IPS-11a (cell line): ENCODE results near the gene CEP104.
"Not testable (repeated sequence)": the region's sequence is repeated elsewhere in the genome, so short reads cannot be mapped to it uniquely, and the experiment has no call there.

Experiments
- H3K4me3 ChIP-seq: one replicate; pipeline ENCODE4 v1.5.1; 2013; ENCODE audit warnings: low read depth, low read length, control low read depth

Gene CEP104

DNA sequence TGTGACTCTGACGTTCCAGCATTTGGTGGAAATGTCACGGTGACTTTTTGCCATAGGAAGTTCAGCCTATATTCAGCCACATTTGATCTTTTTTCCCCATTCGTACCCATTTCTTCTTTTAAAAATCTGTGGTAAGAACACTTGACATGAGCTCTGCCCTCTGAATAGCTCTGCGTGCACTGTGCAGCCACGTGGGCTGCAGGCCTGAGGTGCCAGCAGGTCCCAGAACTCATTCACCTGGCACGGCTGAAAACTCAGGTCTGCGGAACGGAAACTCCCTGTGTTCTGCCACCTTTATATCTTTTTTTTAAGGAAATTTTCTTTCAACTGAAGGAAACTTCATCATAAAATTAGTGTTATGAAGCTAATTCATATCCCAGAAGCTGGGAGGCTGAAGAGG is 28.6 kb downstream of the CEP104 start:
- no peak overlapping the region for H3K4me3 ChIP-seq

DNA sequence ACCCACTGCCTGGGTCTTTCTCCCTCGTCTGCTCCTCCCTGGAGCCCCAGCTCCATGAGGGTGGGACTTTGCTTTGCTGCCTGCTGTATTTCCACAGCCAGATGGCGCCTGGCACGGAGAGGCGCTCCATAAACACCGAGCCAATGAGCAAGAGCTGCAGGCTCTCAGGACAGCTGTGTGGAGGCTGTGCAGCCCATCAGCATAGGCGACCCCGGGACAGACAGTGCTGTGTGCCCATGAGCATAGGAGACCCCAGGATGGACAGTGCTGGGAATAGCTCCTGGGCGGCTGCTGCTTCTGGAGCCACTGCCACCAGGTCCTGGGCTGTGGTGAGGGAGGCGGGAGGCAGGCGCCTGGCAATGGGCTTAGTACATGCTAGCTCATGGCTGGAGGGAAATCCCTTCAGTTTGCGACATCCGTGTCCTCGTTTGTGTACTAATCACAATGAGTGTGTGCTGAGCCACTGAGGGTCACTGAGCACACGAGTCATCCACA is 29.2 kb downstream of the CEP104 start:
- no peak overlapping the region for H3K4me3 ChIP-seq

DNA sequence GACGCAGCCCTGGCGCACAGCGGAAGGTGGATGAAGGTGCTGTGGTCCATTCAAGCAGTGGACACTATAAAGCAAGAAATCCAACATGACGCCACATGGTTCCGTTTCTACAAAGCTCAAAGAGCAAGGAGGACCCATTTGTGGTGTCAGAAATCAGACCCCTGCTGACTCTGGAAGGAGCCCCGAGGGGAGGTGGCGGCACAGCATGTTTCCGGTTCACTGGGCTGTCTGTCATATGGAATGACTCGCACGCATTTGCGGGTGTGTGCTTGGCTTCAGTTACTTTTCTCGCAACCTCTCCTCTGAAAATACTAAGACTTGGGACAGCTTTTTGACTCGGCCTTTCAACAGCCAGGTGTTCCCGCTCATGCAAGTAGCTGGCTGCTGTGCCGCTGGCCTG is 31.7 kb downstream of the CEP104 start:
- no peak overlapping the region for H3K4me3 ChIP-seq

DNA sequence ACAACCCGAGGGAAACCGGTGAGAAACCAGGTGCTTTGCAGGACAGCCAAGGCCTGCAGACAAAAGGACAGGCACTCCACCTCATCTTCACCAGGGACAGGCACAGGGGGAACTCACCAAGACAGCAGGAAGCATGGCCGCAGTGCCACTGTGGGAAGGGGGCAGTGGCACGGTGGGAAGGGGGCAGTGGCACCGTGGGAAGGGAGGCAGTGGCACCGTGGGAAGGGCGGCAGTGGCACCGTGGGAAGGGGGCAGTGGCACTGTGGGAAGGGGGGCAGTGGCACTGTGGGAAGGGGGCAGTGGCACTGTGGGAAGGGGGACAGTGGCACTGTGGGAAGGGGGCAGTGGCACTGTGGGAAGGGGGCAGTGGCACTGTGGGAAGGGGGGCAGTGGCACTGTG is 32.4 kb downstream of the CEP104 start:
- H3K4me3 ChIP-seq: no peak overlapping the region

DNA sequence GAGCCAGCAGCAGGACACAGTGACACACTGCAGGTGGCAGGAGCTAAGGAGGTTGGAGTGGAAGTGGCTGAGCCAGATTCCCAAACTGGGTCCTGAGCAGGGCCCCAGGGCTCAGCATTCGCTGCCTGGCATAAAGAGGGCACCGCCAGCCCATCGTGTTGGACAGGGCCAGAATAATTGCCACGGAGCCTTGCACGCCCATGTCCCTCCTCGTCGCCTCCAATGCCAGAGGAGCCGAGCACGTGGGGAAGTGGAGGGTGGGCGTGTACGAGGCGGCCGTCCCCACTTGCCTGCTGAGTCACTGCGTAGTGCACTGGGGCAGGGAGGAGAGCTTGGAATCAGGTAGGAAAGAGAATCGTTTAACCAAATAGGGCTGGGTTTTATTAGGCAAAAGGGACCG is 34.6 kb downstream of the CEP104 start:
- no peak overlapping the region for H3K4me3 ChIP-seq

DNA sequence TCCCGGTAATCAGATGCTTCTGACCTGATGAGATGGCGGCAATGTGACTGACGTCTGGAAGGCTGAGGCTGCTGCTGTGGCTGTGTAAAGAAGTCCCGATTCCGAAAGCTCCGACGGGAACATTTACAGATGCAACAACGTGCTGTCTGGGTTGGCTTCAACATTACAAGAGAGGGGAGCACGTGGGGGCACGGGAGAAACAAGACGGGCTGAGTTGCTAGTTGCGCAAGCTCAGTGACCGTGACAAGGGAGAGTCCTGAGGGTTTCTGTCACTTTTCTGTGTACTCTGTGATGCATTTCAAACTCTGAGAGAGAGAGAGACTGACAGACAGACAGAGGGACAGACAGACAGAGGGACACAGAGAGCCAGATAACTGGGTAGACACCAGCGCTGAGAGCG is 35.1 kb downstream of the CEP104 start:
- no peak overlapping the region for H3K4me3 ChIP-seq

DNA sequence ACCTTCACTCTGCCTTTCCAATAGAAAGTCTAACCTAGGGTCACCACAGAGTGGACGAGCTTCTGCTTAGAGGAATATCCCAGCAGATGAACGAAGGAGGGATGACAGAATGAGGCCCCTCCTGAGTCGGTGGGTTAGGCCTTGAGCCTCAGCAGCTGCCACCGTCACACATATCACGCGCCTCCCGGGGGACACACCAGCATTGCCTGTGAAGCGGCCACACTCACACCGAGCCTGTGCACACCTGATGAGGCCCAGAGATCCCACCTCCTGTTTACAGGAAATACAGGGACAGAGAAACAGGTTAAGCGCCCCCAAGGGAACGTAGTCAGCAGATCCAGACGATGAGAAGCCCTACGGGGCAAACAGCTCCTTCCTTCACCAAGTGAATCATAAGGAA is 35.6 kb downstream of the CEP104 start:
- no peak overlapping the region for H3K4me3 ChIP-seq

DNA sequence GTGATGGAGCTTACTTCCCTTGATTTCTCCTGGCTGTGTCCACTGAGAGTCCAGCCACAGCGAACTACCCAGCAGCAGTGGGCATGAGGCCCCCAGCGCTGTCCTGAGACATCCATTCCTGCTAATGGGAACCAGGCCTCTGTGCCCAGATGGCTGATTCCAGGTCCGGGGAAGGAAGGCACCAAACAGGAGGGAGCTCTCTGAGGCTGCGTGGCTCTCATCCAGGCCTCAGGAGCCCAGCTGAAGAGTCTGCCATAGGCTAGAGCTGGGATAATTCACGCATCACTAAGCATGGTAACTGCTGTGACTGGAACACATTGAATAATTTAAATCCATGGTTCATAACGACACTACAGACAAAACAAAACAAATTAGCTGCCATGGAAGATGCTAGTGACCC is 36.0 kb downstream of the CEP104 start:
- H3K4me3 ChIP-seq: no peak overlapping the region

DNA sequence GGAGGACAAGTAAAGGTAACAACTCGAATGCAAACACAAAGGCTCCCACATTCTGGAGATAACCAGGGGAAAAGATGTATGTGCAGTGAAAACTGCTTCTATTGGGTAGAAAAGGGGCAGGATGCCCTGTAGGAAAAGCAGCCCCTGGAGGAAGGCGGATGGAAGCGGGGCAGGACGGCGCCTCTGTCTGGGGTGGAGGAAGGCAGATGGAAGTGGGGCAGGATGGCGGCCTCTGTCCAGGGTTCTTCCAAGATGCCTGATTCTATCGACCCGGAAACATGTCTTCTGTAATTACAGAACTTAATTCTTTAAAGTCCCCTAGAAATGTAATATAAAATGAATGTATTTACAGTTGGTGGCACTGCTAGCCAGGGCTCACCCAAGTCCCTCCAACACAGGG is 36.7 kb downstream of the CEP104 start:
- H3K4me3 ChIP-seq: no peak overlapping the region

DNA sequence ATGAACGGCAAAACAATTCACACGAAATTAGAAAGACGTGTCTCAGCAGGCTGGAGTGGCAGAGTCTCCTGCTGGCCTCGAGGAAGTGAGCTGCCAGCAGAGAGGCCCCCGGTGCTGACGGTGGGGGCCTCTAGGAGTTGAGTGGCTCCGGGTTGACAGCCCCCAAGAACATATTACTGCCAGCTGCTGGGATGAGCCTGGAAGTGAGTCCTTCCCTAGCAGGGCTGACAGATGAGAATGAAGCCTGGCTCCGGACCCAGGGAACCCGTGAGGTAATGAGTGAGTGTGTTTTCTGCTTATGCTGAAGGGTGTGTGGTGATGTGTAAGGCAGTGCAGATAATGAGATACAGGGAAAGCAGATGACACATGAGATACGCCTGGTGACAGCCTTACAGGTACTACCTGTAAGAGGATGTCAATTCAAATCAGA is 37.2 kb downstream of the CEP104 start:
- H3K4me3 ChIP-seq: no peak overlapping the region

DNA sequence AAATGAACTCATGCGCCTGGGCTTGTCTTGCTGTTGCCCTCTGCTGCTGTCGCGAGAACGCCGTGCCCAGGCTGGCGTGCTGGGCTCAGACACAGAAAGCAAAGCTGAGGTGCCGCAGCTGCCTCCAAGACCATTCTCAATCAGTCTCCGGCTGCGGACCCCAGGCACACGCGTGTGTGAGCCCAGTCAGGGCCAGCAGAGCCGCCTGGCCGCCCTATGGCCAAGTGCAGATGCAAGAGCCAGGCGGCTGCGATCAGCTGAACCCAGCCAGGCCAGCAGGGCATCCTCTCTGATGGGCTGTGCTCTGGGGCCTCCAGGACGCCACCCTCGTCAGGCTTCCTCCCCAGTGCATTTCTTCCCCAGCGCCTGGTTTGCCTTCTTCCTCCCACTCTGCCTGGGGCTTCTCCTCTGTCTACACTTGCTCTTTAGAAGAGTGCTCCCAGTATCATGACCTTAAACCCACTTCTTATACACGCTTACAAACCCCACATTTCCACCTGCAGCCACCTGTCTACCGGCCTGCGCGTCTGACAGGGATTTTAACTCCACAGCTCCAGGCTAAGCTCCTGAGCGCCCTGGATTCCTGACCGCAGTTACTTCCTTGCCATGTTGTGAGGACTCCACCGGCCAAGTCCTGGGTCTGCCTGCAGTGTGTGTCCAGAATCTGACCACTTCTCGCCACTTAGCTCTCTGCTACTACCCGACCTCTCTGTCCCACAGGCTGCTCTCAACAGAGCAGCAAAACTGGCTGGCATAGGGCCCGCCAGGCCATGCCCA is 39.0 kb downstream of the CEP104 start:
- no peak overlapping the region for H3K4me3 ChIP-seq

DNA sequence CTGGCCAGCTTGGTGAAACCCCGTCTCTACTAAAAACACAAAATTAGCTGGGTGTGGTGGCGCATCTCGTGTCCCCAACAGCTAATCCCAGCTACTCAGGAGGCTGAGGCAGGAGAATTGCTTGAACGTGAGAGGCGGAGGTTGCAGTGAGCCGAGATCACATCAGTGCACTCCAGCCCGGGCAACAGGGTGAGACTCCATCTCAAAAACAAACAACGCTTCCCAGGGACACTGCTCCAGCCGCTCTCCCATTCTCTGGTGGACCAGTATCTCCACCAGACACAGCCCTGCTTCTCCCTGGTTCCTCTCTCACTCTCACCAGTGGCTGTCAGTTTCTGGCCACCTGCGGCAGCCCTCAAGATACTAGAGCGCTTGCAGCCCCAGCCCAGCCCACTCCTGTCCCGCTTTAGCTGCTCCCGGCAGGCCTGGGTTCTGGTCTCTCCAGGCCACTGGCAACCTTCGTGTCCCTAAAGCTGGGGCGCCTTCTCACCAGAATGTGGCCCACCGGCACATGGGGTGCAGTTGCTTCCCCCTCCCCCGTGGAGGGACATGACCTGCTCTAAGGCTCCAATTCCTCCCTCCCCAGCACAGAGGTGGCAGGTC is 39.8 kb downstream of the CEP104 start:
- no peak overlapping the region for H3K4me3 ChIP-seq

DNA sequence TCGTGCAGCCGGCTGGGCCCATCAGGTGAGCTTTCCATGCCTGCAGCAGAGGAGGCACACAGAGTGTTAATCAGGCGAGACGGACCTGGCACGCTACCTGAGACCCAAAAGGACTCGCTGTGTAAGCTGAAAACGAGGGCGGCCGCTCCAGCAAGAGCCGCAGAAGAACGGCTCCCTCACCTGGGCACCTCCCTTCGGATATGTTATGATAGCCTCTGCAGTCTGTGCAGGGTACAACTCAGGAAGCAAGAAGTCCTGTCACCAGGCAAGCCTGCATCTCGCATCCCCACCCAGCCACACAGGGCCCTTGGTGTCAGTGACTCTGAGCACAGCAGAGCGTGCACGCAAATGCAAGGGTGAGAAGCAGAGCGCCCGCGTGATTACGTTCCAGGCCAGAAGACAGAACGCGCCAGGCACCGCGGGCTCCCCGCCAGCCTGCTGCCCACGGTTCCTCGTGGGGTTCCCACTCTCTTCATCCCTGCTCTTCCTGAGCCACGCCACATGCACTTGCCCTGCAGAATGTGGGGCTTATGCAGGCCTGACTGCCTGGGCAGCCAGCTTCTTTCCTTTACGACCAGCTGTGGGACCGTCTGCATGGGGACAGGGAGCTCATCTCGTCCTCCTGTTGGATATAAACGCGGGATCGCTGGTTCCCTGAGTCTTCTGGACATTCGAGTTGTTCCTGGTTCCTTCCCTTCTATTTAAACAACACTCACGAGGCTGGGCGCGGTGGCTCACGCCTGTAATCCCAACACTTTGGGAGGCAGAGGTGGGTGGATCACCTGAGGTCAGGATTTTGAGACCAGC is 40.5 kb downstream of the CEP104 start:
- H3K4me3 ChIP-seq: no peak overlapping the region

DNA sequence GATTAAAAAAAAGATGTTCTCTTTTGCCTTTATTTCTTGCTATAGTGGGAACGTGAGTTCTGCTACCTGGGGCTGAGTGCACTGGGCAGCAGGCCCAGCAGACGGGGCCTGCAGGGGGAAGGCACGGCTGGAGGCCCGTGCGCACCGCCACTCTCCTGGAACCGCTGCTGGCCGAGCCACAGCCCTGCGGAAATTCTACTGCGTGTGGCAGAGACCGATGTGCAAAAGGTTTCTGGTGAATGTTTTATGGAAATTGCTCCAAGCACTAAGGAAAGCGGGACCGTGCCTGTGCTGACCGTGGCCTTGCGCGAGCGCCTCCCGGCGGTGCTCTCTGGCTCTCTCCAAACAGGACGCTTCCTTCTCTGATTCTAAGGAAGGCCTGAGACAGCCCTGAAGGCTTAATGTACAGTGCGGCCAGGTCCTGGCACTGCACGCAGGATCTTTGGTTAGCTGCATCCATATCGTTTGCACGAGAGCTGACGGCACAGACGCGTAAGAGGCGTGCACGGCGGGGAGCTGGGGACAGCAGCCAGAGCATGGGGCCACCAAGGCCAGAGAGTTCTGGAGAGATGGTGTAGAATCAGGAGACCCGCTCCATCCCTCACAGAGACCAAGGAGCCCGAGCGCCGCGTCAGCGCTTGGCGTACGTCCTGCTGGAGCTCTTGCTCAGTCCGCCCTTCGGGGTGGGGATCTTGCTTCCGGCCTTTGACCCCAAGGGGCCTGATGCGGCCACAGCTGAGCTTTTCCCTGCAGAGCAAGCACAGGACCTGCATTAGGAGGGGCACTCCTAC is 42.0 kb downstream of the CEP104 start:
- no peak overlapping the region for H3K4me3 ChIP-seq

DNA sequence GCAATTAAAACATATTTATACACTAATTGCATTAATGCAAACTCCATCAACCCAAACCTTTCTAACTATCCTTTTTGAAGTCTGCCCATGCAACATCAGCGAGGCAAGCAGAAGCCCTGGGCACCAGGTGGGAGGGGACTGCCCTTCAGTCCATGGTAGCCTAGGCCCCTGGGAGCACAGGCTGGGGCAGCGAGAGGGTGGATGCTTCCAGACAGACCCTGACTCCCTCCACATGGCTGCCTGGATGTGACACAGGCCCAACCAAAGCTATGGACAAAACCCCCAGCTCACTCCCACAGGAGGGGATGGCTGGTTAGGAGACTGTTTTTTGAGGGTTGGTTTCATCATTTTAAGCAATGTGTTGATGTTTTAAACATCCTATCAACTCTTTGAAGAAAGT is 42.9 kb downstream of the CEP104 start:
- no peak overlapping the region for H3K4me3 ChIP-seq

DNA sequence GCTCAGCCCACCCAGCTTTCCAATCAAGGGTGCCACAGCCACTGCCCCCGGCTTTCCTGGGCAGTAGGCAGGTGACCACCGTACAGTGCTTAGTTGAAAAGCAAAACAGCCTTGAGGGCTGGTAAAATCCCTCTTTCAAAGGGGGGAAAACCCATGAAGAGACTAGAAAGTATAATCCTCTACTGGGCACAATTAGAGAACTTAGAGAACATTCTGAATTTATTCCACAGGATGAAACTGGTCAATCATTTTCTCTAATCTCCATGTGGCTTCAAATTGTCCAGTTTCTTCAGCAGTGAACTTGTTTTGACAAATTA is 45.5 kb downstream of the CEP104 start:
- H3K4me3 ChIP-seq: no peak overlapping the region

DNA sequence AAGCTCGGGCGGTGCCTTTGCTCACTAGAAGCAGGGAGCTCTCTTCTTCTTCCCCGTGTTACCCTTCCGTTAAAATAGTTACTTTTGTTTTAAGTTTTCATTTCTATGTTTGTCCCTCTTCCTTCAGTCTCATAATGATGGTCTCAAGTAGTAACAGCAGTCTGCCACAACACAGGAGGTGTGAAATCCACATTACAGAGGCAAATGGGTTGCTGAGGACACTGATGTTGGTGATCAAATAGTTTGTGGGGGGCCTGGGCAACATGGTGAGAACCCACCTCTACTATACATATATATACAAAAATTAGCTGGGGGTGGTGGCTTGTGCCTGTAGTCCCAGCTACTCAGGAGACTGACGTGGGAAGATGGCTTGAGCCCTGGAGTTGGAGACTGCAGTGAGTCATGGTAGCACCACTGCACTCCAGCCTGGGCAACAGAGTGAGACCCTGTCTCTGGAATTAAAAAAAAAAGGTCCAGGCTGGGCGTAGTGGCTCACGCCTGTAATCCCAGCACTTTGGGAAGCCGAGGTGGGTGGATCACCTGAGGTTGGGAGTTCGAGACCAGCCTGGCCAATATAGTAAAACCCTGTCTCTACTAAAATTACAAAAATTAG is 46.8 kb downstream of the CEP104 start:
- not testable (repeated sequence) for H3K4me3 ChIP-seq

DNA sequence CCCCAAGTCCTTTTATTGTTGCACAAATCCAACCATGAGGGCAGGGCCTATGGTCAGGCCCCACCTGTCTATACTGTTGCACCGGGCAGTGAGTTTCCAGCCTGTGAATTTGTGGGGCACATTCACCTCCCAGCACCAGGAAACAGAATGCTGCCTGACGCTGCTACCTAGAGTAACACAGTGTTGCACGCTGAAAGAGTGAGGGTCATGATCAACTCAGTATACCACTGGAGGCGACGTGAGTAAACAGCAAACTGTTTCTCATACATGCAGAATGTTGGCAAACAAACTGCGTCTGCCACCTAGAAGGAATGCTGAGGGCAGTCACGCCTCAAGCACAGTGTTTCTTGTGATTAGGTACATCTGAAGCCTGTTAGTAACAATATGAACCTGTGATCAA is 47.3 kb downstream of the CEP104 start:
- no peak overlapping the region for H3K4me3 ChIP-seq

DNA sequence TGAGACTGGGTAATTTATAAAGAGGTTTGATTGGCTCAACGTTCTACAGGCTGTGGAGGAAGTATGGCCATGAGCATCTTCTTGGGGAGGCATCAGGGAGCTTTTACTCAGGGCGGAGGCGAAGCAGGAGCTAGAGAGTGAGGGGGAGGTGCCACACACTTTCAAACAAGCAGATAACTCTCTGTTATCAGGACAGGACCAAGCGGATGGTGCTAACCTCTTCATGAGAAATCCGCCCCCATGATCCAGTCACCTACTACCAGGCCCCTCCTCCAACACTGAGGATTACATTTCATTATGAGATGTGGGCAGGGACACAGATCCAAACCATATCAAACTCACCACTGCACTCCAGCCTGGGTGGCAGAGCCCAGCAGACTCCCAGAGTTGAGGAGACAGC is 49.2 kb downstream of the CEP104 start:
- no peak overlapping the region for H3K4me3 ChIP-seq

DNA sequence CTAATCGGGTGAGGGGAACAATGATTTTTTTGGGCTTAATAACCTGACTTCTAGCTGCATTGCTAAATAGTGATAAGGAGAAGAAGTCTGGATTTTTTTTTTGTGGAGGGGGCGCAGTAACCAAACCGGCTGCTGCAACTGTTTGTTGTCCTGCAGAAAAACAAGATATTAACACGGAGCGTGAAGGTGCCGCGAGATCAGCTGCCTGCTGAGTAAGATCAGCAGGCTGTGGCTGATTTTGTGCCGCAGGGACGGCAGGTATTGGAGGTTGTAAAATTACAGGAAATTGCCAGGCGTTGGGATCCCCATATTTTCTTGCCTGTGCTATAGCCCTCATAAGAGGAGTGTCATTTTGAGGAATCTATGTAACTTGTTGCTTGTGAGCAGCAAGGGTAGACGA is 52.0 kb downstream of the CEP104 start:
- H3K4me3 ChIP-seq: no peak overlapping the region

DNA sequence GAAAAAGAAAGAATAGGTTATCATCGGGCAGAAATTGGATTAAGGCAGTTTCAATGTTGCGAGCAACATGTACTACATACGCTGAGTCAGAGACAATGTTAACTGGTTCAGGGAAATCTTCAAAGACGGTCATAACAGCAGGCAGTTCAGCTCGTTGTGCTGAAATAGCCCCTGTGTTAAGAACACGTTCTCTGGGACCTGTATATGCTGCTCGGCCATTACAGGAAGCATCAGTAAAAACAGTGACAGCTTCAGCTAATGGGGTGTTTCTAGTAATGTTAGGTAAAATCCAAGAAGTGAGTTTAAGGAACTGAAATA is 52.4 kb downstream of the CEP104 start:
- H3K4me3 ChIP-seq: not testable (repeated sequence)
